Measurements from ENCODE around the gene CACNA1S.

The CACNA1S gene

DNA sequence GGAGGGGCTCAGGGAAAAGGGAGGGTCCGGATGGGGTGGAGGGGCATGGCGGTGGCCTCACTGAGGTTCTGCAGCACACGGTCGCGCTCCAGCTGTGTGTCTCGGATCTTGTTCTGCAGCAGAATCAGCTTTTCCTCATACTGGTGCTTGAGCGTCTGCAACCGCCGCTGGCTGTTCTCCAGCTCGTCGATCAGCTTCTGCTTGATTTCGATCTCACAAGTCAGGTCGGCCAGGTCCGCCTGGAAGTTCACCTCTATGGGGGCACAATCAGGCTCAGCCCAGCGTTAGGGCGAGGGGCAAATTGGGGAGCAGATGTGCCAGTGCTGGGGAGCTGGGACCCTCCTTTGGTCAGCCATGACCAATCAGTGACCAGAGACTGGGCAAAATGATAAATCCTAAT is 113.9 kb downstream of the CACNA1S start:
- FAIRE-seq (no peak), DNase-seq (ENCODE audit: extremely low spot score, insufficient read length, low read depth) (no peak)

DNA sequence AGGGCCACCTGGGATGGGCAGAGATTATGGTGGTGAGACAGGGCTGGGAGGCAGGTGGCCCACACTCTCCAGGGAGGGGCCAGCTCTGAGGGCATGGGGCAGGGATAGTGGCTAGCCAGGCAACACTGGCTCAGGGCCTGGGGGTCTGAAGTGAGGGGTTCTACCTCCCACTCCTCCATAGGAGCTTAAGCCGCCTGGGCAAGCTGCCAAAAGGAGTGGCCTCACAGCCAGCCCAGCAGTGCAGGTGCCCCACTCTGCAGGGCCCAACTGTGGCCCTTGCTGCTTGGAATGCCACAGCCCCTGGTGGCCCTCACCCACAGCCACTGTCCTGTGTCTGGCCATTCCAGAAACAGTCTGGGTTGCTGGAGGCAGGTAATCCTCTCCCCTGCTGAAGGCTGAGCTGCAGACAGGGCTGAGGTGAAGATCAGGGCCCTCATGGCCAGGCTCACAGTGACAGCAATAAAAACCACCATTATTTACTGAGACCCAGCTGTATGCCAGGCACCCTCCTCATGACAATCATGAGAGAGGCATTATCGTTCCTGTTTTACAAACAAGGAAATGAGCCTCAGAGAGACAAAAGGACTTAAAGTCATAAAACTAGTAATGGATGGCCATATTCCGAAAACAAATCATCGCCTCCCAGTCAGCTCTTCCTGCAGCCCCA is 119.7 kb downstream of the CACNA1S start:
- FAIRE-seq (no peak), DNase-seq (ENCODE audit: extremely low spot score, insufficient read length, low read depth) (no peak)

DNA sequence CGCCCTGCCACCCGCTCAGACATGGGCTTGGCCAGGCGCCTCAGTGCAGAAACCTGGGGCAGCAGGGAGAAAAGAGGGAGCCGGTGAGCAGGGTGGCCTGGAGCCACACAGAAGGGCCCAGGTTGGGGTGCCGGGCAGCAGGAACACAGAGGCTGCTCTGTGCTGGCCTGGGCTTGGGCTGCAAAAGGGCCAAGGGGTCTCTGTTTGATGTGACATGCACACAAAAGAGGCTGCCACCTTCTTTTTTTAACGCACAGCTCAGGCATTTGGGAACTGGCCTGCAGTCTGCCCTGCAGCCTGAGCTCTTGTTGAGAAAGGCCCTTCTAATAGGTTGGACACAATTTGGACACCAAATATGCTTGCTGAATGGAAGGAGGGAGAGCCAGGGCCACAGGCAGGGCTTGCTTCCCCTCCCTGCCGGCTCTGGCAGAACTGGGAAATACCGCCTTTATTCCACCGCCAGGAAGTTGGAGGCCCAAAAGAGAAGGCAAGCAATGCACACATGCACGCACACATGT is 121.1 kb downstream of the CACNA1S start:
- FAIRE-seq (no peak), DNase-seq (ENCODE audit: extremely low spot score, insufficient read length, low read depth) (no peak)

DNA sequence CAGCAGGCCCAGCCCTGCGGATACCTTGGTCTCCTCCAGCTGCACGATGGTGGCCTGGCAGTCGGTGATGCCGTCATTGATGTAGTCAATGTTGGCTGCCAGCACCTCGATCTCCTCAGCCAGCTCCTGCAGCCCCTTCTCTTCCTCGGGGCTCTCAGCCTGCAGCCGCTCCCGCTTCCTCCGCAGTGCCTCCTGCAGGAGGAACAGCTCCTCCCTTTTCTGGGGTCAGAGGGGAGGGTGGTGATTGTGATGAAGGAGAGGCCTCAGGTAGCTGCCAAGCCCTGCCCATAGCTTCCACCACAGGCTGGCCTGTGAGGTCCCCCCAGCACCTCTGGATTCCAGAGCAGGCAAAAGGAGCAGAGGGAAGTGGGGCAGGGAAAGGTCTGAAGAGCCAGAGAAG is 122.1 kb downstream of the CACNA1S start:
- no peak for FAIRE-seq
- DNase-seq (ENCODE audit: extremely low spot score, insufficient read length, low read depth) = no peak

Data from GM18507 (cell line).